Natural killer cell treated with Interleukin-12 subunit alpha and Interleukin-12 subunit beta and Interleukin-15 and Interleukin-18, amount 100 ng/mL, for 72 hours (primary cell): ENCODE measurements around the gene RAD1. TPM values are rescaled to one million over a fixed set of nuclear protein-coding genes. Genes with fewer than 3 reads are reported as not detected.

ENCODE experiments used
- ATAC-seq, 2 donors: fragments of 150-1000 bp; cut with Tn5 transposase in 1 of 2; sonication (Bioruptor Pico), chemical (Tn5 transposase) in 1 of 2; 2 replicates each; pipeline ENCODE4 v1.10.0; 2021
- DNase-seq: peaks from one replicate; pipeline ENCODE4 v3.0.0; 2022; ENCODE audit warnings: low spot score
- H3K27ac Mint-ChIP-seq, 2 donors: 1 replicate in 1 of 2; 2 replicates in 1 of 2; pipeline ENCODE4 v1.8.0; 2022; ENCODE audit warnings: mixed read lengths in 2 of 2, mild to moderate bottlenecking in 1 of 2, moderate library complexity in 1 of 2
- H3K27me3 Mint-ChIP-seq, 2 donors: 1 replicate in 1 of 2; 2 replicates in 1 of 2; pipeline ENCODE4 v1.8.0; 2022; ENCODE audit warnings: mixed read lengths in 2 of 2
- H3K36me3 Mint-ChIP-seq: one replicate; pipeline ENCODE4 v1.8.0; 2022; ENCODE audit warnings: mixed read lengths
- H3K4me1 Mint-ChIP-seq, 2 donors: 1 replicate in 1 of 2; 2 replicates in 1 of 2; pipeline ENCODE4 v1.8.0; 2022; ENCODE audit warnings: low read depth in 2 of 2, mixed read lengths in 2 of 2, mild to moderate bottlenecking in 1 of 2
- H3K4me3 Mint-ChIP-seq: one replicate; pipeline ENCODE4 v1.8.0; 2022; ENCODE audit warnings: mixed read lengths
- H3K9me3 Mint-ChIP-seq: 2 replicates; pipeline ENCODE4 v1.8.0; 2022; ENCODE audit warnings: mixed read lengths
- total RNA-seq, 2 donors: library from RNA; stranded (reverse); gene quantifications; one replicate each; pipeline ENCODE4 v1.2.3, GENCODE V29; 2022

Gene RAD1
- total RNA-seq, 2 donors from 2014 or later = 24.3 to 38.3 TPM

DNA sequence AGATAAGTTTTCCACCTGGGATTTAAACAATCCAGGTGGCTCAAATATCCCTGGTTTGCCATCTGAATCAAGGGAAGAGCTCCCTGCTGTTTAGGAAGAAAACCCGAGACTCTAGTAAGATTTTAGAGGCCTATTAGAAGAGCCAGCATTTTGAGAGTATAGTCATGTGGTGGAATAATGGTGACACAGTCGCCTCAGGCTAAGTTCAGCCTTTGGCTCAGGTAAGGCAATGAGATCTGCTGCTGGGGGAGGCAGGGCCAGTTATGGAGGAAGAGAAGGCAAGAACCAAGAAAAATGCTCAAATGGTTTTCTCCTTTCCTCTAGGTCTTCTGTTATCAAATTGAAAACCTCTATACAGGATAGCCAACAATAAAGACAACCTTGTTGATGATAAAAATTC lies 16.2 kb downstream of the RAD1 start:
- Mint-ChIP-seq H3K4me1 (no peaks in the 10 kb centered on the region), H3K27ac (no peak overlapping the region), H3K9me3 (no peaks in the 10 kb centered on the region), H3K36me3 (no peaks in the 10 kb centered on the region), H3K27me3 (no peaks in the 10 kb centered on the region), H3K4me3 (no peak overlapping the region)
- DNase-seq = no peak
- ATAC-seq = no peak

GRCh38 chr5:34898258-34898895 lies 16.9 kb downstream of the RAD1 start:
- H3K36me3 Mint-ChIP-seq = no peaks in the 10 kb centered on the region
- H3K27ac Mint-ChIP-seq = no peak overlapping the region
- H3K9me3 Mint-ChIP-seq = no peaks in the 10 kb centered on the region
- no peaks in the 10 kb centered on the region for H3K27me3 Mint-ChIP-seq
- ATAC-seq = no peak
- peak; percentile 68 for DNase-seq
- H3K4me1 Mint-ChIP-seq = no peaks in the 10 kb centered on the region
- H3K4me3 Mint-ChIP-seq = no peak overlapping the region

DNA sequence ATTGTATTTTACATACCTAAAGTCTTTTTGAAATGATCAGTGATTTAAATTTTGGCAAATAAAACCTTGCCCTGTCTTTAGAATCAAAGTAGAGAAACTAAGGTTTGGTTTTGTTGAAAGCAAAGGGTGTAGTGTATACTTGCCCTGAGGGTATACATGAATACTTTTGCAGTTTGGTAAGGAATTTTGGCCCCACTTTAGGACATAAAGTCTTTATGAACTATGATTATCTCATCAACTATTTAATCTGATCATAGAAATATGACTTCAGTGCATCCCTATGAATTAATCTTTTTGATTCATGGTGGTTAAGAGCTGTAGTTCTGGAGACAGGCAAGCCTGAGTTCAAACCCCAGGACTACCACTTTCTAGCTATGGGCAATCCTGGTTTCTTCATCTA lies 17.7 kb downstream of the RAD1 start:
- ATAC-seq (no peak), DNase-seq (no peak)
- no peaks in the 10 kb centered on the region for H3K9me3 Mint-ChIP-seq
- no peaks in the 10 kb centered on the region for H3K36me3 Mint-ChIP-seq
- H3K27me3 Mint-ChIP-seq = peaks cover 0 to 4% of the 10 kb centered on the region in 2 donors
- H3K4me3 Mint-ChIP-seq = no peak overlapping the region
- H3K27ac Mint-ChIP-seq = no peak overlapping the region
- no peaks in the 10 kb centered on the region for H3K4me1 Mint-ChIP-seq

GRCh38 chr5:34895641-34896419 lies 19.5 kb downstream of the RAD1 start:
- Mint-ChIP-seq H3K9me3 (no peaks in the 10 kb centered on the region), H3K27ac (no peak overlapping the region), H3K36me3 (no peaks in the 10 kb centered on the region), H3K4me3 (no peak overlapping the region), H3K4me1 (no peaks in the 10 kb centered on the region), H3K27me3 (peaks cover 0 to 10% of the 10 kb centered on the region in 2 donors)
- DNase-seq = no peak
- no peak for ATAC-seq

DNA sequence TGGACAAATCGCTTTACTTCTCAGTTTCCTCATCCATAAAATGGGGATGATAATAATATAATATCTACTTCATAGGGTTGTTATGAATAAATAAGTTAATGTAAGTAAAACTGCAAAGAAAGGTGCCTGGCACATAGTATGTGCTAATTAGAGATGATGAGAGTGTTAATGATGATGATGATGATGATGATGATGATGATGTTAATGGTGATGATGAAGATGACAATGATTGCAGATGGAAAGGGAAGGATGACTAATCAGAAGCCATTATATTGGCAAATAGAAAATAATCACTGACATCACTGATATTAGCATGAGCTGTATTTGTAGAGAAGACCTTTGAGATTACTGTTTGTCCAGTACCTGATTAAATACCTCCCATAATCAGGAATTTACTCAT lies 20.6 kb downstream of the RAD1 start:
- Mint-ChIP-seq H3K27me3 (peaks cover 0 to 10% of the 10 kb centered on the region in 2 donors), H3K27ac (no peak overlapping the region), H3K36me3 (no peaks in the 10 kb centered on the region), H3K9me3 (no peaks in the 10 kb centered on the region), H3K4me1 (no peaks in the 10 kb centered on the region), H3K4me3 (no peak overlapping the region)
- no peak for DNase-seq
- no peak for ATAC-seq

DNA sequence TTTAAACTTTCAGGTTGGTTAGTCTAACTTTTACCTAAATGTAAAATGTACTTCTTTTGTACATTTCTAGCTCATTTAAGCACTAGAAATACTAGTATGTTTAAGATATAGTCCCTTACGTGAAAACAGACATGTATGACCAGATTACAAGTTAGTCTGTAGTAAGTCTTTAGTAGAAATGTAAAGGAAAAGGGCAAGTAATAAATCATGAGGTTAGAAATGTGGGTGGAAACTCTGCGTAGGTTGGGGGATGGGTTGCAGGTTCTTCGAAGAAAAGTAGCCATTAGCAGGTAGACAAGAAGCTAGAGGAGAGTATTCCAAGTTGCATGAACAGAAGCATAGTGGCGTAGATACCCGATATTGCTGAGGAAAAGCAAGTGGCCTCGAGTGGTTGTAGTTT lies 22.9 kb downstream of the RAD1 start:
- DNase-seq (no peak), ATAC-seq (no peak)
- no peaks in the 10 kb centered on the region for H3K36me3 Mint-ChIP-seq
- H3K27me3 Mint-ChIP-seq = peaks cover 0 to 13% of the 10 kb centered on the region in 2 donors
- no peak overlapping the region for H3K4me3 Mint-ChIP-seq
- H3K4me1 Mint-ChIP-seq = no peaks in the 10 kb centered on the region
- no peak overlapping the region for H3K27ac Mint-ChIP-seq
- no peaks in the 10 kb centered on the region for H3K9me3 Mint-ChIP-seq

- H3K36me3 Mint-ChIP-seq = no peaks in the 10 kb centered on the region
- no peaks in the 10 kb centered on the region for H3K4me1 Mint-ChIP-seq
- H3K9me3 Mint-ChIP-seq = no peaks in the 10 kb centered on the region
- ATAC-seq (no peak), DNase-seq (no peak)
- no peak overlapping the region for H3K27ac Mint-ChIP-seq
- H3K4me3 Mint-ChIP-seq = no peak overlapping the region
- peaks cover 3 to 17% of the 10 kb centered on the region in 2 donors for H3K27me3 Mint-ChIP-seq
Measured at GRCh38 chr5:34891981-34892380, 23.3 kb downstream of the RAD1 start.

DNA sequence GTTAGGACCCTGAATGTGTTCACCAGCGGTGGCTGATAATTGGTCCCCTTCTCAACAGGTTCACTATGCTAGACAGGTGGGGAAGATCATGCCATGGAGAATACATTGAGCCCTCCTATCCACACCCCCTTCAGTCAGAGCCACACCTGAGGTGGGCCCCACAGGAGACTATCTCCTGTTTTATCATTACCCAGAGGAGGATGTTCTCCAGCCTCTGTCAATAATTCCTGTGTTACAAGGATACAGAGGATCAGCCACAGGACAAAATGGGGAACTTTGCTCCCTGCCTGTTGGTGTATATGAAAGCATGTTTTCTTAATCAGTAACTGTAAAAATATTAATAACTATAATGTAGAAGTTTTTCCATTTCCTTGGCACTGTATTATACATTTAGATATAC lies 25.9 kb downstream of the RAD1 start:
- H3K4me1 Mint-ChIP-seq = no peaks in the 10 kb centered on the region
- ATAC-seq = no peak
- H3K27ac Mint-ChIP-seq = no peak overlapping the region
- peaks cover 12 to 36% of the 10 kb centered on the region in 2 donors for H3K27me3 Mint-ChIP-seq
- no peaks in the 10 kb centered on the region for H3K9me3 Mint-ChIP-seq
- DNase-seq = no peak
- H3K4me3 Mint-ChIP-seq = no peak overlapping the region
- H3K36me3 Mint-ChIP-seq = no peaks in the 10 kb centered on the region

GRCh38 chr5:34886392-34887119 lies 28.7 kb downstream of the RAD1 start:
- ATAC-seq = no peak
- H3K4me1 Mint-ChIP-seq = no peaks in the 10 kb centered on the region
- peaks cover 26 to 43% of the 10 kb centered on the region in 2 donors for H3K27me3 Mint-ChIP-seq
- no peak overlapping the region for H3K4me3 Mint-ChIP-seq
- no peaks in the 10 kb centered on the region for H3K36me3 Mint-ChIP-seq
- H3K9me3 Mint-ChIP-seq = no peaks in the 10 kb centered on the region
- DNase-seq = no peak
- no peak overlapping the region for H3K27ac Mint-ChIP-seq

DNA sequence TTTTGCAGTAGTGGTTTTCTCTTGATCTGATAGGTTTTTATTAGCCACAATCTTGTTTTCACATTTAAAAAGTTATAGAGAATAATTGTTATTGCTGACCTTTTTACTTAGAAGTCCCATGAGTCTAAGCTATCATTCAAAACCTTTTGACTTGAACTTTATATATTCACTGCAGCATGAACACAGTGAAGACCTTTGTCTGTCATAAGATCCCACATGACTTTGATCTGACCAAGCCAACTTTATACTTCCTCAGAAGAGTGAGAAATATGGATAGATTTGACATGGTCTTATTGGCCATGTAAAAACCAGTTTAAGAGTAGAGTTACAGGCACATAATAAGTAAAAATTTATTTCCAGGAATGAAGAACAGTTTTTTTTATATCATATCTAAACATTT lies 34.1 kb downstream of the RAD1 start:
- DNase-seq (no peak), ATAC-seq (no peak)
- no peaks in the 10 kb centered on the region for H3K4me1 Mint-ChIP-seq
- no peaks in the 10 kb centered on the region for H3K36me3 Mint-ChIP-seq
- H3K9me3 Mint-ChIP-seq = no peaks in the 10 kb centered on the region
- peaks cover 23 to 48% of the 10 kb centered on the region in 2 donors for H3K27me3 Mint-ChIP-seq
- no peak overlapping the region for H3K27ac Mint-ChIP-seq
- H3K4me3 Mint-ChIP-seq = no peak overlapping the region

GRCh38 chr5:34876275-34876674 lies 39.0 kb downstream of the RAD1 start:
- no peak overlapping the region for H3K4me3 Mint-ChIP-seq
- H3K4me1 Mint-ChIP-seq = no peaks in the 10 kb centered on the region
- H3K27me3 Mint-ChIP-seq = peaks cover 14 to 48% of the 10 kb centered on the region in 2 donors
- no peaks in the 10 kb centered on the region for H3K9me3 Mint-ChIP-seq
- H3K36me3 Mint-ChIP-seq = no peaks in the 10 kb centered on the region
- H3K27ac Mint-ChIP-seq = no peak overlapping the region
- DNase-seq = no peak
- no peak for ATAC-seq

GRCh38 chr5:34870382-34870781 lies 44.9 kb downstream of the RAD1 start:
- DNase-seq (no peak), ATAC-seq (no peak)
- Mint-ChIP-seq H3K27ac (no peak overlapping the region), H3K36me3 (no peaks in the 10 kb centered on the region), H3K4me1 (no peaks in the 10 kb centered on the region), H3K9me3 (no peaks in the 10 kb centered on the region), H3K4me3 (no peak overlapping the region), H3K27me3 (peaks cover 8 to 23% of the 10 kb centered on the region in 2 donors)

- H3K4me3 Mint-ChIP-seq = no peak overlapping the region
- H3K27me3 Mint-ChIP-seq = peaks cover 8 to 13% of the 10 kb centered on the region in 2 donors
- DNase-seq = no peak
- H3K4me1 Mint-ChIP-seq = no peaks in the 10 kb centered on the region
- no peak for ATAC-seq
- H3K9me3 Mint-ChIP-seq = no peaks in the 10 kb centered on the region
- H3K36me3 Mint-ChIP-seq = no peaks in the 10 kb centered on the region
- no peak overlapping the region for H3K27ac Mint-ChIP-seq
Measured at GRCh38 chr5:34869256-34869655, 46.0 kb downstream of the RAD1 start.

DNA sequence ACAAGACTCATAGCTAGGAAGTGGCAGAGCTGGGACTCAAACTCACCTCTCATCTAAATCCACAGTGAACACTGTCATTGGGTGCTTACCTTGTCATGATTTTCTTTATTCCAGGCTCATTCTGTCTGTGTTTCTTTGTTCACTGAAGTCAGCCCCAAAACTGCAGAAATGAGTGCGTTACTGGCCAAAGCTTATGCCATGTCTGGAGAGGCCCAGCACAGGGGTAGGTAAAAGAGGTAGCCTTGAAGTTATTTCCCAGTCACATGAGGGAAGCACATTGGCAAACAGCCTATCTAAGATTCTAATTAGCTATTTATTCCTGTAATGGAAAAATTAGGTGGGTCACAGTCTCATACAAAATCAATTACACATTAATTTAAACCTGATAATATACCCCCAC lies 46.5 kb downstream of the RAD1 start:
- ATAC-seq = no peak
- H3K27me3 Mint-ChIP-seq = peaks cover 8 to 9% of the 10 kb centered on the region in 2 donors
- H3K4me1 Mint-ChIP-seq = no peaks in the 10 kb centered on the region
- H3K9me3 Mint-ChIP-seq = no peaks in the 10 kb centered on the region
- H3K27ac Mint-ChIP-seq = no peak overlapping the region
- no peaks in the 10 kb centered on the region for H3K36me3 Mint-ChIP-seq
- no peak for DNase-seq
- H3K4me3 Mint-ChIP-seq = no peak overlapping the region
